Peyer's patch (tissue), 4 donors: Measurements from ENCODE around the gene ANKMY2.
"Not testable (repeated sequence)": the region's sequence is repeated elsewhere in the genome, so short reads cannot be mapped to it uniquely, and the experiment has no call there.

Source experiments
- POLR2A ChIP-seq, 2 donors: fragments of 450-650 bp; IDR thresholded peaks; one replicate each; pipeline ENCODE4 v1.5.1; 2017; ENCODE audit warnings: antibody characterized with exemption in 2 of 2, mild to moderate bottlenecking in 2 of 2, moderate library complexity in 2 of 2
- TF ChIP-seq, protein P1 (sequence below), 6 experiments: fragments of 450-650 bp in 4 of 6; fragments of 200-600 bp in 2 of 6; sonication (generic) in 1 of 6; IDR thresholded peaks; one replicate each; pipeline ENCODE4 v1.5.1; 2017 to 2019; ENCODE audit warnings: antibody characterized with exemption in 6 of 6, mild to moderate bottlenecking in 3 of 6, moderate library complexity in 1 of 6

DNA sequence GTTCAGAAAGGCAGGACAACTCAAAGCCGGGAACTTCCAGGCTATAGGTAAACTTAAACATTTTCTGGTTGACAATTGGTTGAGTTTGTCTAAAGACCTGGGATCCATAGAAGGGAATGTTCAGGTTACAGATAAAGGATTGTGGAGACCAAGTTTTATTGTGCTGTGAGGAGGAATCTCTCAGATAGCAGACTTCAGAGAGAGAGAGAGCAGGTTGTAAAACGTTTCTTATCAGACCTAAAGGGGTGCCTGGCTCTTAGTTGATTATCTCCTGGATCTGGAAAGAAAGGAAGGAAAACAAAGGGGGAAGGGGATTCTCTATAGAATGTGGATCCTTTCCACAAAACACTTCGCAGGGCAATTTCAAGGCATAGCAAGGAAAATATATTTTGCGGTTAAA is 50.0 kb downstream of the ANKMY2 start:
- TF ChIP-seq POLR2A (IDR thresholded peaks at IDR 0.05) = not testable (repeated sequence)
- TF ChIP-seq, protein P1, sequence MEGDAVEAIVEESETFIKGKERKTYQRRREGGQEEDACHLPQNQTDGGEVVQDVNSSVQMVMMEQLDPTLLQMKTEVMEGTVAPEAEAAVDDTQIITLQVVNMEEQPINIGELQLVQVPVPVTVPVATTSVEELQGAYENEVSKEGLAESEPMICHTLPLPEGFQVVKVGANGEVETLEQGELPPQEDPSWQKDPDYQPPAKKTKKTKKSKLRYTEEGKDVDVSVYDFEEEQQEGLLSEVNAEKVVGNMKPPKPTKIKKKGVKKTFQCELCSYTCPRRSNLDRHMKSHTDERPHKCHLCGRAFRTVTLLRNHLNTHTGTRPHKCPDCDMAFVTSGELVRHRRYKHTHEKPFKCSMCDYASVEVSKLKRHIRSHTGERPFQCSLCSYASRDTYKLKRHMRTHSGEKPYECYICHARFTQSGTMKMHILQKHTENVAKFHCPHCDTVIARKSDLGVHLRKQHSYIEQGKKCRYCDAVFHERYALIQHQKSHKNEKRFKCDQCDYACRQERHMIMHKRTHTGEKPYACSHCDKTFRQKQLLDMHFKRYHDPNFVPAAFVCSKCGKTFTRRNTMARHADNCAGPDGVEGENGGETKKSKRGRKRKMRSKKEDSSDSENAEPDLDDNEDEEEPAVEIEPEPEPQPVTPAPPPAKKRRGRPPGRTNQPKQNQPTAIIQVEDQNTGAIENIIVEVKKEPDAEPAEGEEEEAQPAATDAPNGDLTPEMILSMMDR (IDR thresholded peaks at IDR 0.05) = not testable (repeated sequence)
